Measurements from ENCODE around the gene SNRPD2.
"Not testable (repeated sequence)": the region's sequence is repeated elsewhere in the genome, so short reads cannot be mapped to it uniquely, and the experiment has no call there.

The SNRPD2 gene

GRCh38 chr19:45705115-45705514, 13.4 kb upstream of the SNRPD2 start:
- DNase-seq (ENCODE audit: low read depth in 2 of 2): no peak

- no peak for DNase-seq (ENCODE audit: low read depth in 2 of 2)
Measured at GRCh38 chr19:45701676-45702075, 9.9 kb upstream of the SNRPD2 start.

GRCh38 chr19:45693106-45693788, 1.5 kb upstream of the SNRPD2 start:
- DNase-seq (ENCODE audit: low read depth in 2 of 2): peak; percentile 73 to 84

- DNase-seq (ENCODE audit: low read depth in 2 of 2): peak; percentile 94 to 95
Measured at GRCh38 chr19:45692187-45693105, 693 bp upstream of the SNRPD2 start, which contains the start of gene QPCTL. Gene QPCTL, plus strand, starts transcription at chr19:45692666. Its CDS starts 38 bp downstream, at chr19:45692704.

- no peak for DNase-seq (ENCODE audit: low read depth in 2 of 2)
Measured at GRCh38 chr19:45687599-45687998, 4.2 kb downstream of the SNRPD2 start.

GRCh38 chr19:45685045-45685444, 6.7 kb downstream of the SNRPD2 start:
- not testable (repeated sequence) for DNase-seq (ENCODE audit: low read depth in 2 of 2)

- DNase-seq (ENCODE audit: low read depth in 2 of 2): no peak
Measured at GRCh38 chr19:45682908-45683307, 8.8 kb downstream of the SNRPD2 start.

- no peak for DNase-seq (ENCODE audit: low read depth in 2 of 2)
Measured at GRCh38 chr19:45682117-45682516, 9.6 kb downstream of the SNRPD2 start.

GRCh38 chr19:45681391-45682015, 10.2 kb downstream of the SNRPD2 start:
- DNase-seq (ENCODE audit: low read depth in 2 of 2): peak; percentile 72 to 80

- DNase-seq (ENCODE audit: low read depth in 2 of 2): peak; percentile 76 to 89
Measured at GRCh38 chr19:45677351-45678230, 14.2 kb downstream of the SNRPD2 start.

GRCh38 chr19:45676851-45677263, 14.9 kb downstream of the SNRPD2 start:
- peak in 1 of 2 donors; percentile 20 for DNase-seq (ENCODE audit: low read depth in 2 of 2)

- DNase-seq (ENCODE audit: low read depth in 2 of 2): no peak
Measured at GRCh38 chr19:45674946-45675345, 16.8 kb downstream of the SNRPD2 start.

GRCh38 chr19:45670670-45671453, 20.9 kb downstream of the SNRPD2 start:
- DNase-seq (ENCODE audit: low read depth in 2 of 2): peak; percentile 37 to 57

GRCh38 chr19:45668342-45668871, 23.3 kb downstream of the SNRPD2 start:
- DNase-seq (ENCODE audit: low read depth in 2 of 2): no peak

- DNase-seq (ENCODE audit: low read depth in 2 of 2): peak; percentile 43 to 67
Measured at GRCh38 chr19:45667620-45668341, 24.0 kb downstream of the SNRPD2 start, which contains the start of gene GIPR. Gene GIPR, plus strand, starts transcription at chr19:45668221. Its CDS starts 1,300 bp downstream, at chr19:45669521.

- no peak for DNase-seq (ENCODE audit: low read depth in 2 of 2)
Measured at GRCh38 chr19:45664575-45664974, 27.2 kb downstream of the SNRPD2 start.

GRCh38 chr19:45663800-45664199, 28.0 kb downstream of the SNRPD2 start:
- no peak for DNase-seq (ENCODE audit: low read depth in 2 of 2)

- DNase-seq (ENCODE audit: low read depth in 2 of 2): no peak
Measured at GRCh38 chr19:45660636-45661035, 31.1 kb downstream of the SNRPD2 start.

GRCh38 chr19:45659096-45659729, 32.5 kb downstream of the SNRPD2 start:
- DNase-seq (ENCODE audit: low read depth in 2 of 2): no peak
